HG02642 (cell line): ENCODE data around the gene BANP.
A peak's percentile ranks its signal among the peaks of the same experiment; 100 is the strongest.
"Not testable (repeated sequence)": the region's sequence is repeated elsewhere in the genome, so short reads cannot be mapped to it uniquely, and the experiment has no call there.

Experiments used
- ATAC-seq: cut with Tn5 transposase; IDR thresholded peaks from one replicate; pipeline ENCODE4 v1.9.1; 2021; ENCODE audit warnings: mild to moderate bottlenecking; ENCODE audit not compliant: unreplicated experiment, poor library complexity

The BANP gene

DNA sequence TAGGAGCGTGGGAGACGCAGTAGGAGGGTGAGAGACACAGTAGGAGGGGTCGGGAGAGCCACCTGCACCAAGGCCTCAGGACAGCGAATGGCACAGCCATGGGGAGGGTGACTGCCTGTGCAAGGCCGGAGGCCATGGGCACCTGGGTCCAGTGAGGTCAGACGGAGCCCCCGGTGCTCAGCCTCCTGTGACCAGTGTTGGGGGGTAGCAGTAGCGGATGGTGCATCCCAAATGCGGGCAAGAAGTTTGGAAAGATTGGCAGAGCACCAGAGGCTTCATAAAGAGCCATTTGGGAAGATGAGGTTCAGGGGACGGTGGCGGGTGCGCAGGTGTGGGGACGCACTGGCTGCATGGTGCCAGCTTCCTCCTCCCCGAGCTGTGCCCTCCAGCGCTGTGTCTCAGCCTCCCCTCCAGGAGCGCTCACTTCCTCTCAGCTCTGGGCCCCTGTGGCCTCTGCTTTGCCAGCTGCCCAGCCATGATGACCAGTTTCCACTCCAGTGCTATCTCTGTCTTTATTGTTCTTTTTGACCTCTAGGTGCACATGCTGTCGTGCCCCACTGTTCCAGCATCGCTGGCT is 90.8 kb downstream of the BANP start:
- not testable (repeated sequence) for ATAC-seq

DNA sequence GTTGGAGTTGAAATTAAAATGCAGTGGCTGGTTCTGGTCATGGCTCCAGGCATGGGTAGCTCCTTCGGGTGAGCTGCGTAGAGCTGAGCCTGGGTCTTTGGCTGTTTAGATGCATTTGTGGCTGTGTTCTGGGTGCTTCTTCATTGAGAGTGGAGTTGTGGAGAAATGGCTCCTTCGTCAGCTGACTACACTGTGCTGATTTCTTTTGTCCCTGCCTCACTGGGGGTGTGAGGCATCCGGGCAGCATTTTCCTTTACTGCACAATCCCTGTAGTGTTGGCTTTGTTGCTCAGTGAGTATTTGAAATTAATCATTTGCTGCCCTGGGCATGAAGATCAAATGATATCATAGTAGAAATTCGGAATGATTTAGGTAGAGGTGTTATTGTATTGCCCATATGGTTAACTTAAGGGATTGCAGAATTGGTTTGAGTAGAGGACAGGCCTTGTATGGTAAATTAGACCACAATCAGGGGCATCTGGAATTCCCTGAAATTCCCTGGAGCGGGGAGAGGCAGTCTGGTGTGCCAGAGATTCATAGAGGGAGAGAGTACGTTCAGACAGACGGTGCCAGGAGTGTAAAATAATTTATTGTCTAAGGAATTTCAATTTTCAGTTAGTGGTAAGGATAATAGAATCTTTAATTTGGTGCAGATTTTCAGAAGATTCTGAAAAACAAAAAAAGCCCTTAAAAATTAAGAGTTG is 92.1 kb downstream of the BANP start:
- ATAC-seq = not testable (repeated sequence)

DNA sequence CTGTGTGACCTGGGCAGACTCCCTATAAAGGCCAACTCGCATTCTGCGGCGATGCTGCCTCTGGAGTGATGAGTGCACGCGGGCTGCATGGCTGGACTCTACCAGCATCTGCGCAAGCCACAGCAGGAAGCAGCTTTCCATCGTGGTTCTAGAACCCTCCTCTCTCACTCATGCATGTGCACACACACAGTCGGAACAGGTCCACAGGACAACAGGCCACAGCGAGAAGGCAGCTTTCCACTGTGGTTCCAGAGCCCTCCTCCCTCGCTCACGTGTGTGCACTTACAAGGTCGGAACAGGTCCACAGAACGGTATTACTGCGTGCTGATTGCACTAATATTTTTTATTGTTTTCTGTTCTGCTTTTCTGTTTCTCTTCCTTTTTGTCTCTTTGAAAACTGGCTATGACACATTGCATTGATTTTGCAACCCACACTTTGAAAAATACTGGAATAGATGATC is 92.9 kb downstream of the BANP start:
- ATAC-seq = peak; percentile 56

DNA sequence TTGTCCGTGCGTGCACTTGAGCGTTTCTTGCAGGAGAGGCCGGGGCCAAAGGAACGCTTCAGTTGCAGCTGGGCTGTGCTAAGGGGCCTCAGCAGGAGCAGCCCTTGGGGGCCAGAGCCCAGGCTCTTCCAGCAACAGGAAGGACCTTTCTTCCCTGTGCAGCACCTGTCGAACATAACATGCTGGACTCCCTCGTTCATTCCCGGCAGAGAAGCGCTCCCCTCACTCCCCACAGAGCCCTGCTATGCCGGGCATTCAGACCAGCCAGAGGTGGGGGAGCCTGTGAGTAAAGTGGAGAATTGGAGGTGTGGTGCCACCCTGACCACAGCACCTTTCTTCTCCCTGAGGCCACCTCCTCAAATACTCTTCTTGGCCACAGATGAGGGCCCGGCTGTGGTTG is 94.1 kb downstream of the BANP start:
- ATAC-seq = peak; percentile 4

DNA sequence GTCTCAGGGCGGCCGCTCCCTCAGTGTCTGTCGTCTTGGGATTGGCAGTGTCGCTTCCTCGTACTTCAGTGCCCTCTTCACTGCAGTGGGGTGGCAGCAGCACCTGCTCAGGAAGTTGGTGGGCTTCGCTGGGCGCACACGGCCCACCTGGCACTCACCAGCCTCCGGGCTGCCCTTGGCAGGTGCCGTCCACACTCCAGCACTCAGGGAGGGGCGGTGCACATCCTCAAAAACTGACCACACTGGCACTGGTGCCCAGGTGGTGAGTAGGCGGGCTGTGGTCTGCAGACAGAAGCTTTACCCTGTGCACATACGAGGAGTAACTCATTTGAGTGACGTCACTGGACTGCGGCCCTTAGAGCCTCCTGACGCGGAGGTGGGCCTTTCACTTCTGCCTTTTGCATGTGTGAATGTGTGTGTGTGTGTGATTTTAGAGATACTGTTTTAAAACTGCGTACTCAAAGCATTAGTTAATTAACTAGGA is 94.6 kb downstream of the BANP start:
- peak; percentile 76 for ATAC-seq

DNA sequence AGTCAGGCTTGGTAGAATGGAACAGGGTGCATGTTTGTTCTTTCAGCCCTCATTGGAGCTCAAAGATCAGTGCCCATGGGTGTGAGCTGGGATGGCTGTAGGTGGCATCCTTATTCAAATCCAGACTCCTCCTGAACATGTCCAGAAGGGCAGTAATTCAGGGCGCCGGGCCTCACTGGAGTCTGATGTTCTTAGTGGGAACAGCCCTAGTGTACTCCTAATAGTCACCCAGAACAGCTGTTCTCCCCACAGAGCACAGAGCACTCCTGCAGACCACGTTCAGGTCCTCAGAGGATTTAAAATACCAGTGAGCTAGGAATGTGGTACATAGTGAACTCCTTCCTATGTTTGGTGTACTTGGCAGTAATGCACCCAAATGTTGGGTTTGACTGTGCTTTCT is 96.2 kb downstream of the BANP start:
- ATAC-seq = no peak

DNA sequence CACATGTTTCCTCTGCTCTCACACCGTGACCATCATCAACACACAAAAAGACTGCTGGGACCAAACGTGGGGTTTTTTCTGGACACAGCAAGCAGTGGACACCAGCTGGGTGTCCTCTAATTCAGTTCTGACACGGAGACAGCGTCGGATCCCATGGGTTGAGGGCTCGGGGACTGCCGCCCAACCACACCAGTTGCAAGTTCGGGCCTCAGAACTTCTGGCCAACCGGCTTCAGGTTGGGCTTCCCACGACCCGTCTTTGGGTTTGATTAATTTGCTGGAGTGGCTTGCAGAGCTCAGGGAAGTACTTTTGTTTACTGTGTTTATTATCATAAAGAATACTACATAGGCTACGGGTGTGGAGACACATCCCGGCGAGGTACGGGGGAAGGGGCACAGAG is 97.8 kb downstream of the BANP start:
- ATAC-seq = no peak

DNA sequence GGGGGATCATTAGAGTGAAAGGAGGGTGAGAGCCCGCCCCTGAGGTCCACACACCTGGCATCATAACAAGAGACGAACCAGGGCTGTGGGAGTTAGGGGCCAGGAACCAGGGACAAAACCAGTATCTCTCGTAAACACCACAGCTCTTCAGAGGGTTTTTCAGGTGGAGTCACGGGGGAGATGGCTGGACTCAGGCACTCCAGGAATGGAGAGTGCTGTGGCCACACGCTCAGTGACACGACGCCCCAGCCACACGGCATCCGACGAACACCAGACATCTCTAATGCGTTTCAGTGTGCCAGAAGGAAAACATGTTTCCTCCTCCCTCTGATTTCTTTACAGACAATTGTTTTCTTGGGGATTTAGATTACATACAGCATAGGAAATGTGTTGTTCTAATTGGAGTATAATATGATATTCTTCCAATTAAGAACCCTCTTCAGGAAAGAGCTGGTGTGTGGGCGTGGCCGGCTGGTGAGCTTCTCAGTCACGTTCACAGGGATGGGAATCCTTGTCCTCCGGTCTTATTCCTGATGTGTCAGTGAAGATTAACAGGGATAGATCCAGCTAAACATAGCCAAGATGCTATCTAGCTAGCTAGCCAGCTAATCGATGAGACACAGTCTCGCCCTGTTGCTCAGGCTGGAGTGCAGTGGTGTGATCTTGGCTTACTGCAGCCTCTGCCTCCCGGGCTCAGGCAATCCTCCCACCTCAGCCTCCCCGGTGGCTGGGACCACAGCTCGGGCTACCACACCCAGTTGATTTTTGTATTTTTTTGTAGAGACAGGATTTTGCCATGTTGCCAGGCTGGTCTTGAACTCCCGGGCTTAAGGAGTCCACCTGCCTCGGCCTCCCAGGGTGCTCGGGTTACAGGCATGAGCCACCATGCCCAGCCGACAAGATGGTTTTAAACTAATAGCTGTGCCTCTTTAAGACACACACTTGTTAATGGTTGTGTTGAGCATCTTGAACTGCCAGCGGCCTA is 98.6 kb downstream of the BANP start:
- ATAC-seq = no peak

DNA sequence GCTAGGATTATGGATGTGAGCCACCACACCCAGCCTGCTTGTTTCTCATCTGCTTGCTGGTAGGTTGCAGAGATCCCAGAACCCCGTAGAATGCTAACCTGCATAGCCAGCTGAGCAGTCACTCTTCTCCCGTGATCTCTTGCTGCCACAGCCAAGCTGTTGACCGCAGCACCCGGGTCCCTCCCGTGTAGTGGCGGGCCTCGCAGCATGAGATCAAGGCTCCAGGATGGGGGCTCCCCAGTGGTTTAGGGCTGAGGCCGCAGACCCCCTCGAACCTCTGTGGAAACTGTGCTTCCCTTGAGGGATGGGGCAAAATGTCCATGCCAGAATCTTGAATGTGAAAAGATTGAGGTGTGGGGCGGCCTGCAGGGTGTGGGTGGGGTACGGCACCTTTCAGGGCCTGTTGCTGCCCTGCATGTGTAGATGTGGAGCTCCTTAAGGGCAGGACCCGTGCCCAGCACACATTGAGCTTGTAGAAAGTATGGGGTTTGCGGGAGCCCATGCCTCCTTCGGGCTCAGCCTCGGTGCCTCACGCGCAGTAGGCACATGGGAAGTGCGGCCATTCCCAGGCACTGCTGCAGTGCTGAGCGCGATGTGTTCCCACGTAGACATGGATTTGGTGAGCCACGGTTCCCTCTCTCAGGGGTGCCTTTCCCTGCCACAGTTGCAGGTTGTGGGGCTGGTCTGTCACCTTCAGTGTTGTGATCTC is 99.9 kb downstream of the BANP start:
- ATAC-seq = no peak

DNA sequence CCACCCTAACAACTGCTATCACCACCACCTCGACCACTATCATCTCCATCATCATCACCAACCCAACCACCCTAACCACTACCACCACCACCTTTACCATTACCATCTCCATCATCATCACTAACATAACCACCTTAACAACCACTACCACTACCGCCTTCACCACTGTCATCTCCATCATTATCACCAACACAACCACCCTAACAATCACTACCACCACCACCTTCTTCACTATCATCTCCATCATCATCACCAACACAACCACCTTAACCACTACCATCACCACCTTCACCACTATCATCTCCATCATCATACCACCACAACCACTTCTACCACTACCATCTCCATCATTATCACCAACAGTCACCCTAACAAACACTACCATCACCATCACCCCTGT is 101.4 kb downstream of the BANP start:
- no peak for ATAC-seq

DNA sequence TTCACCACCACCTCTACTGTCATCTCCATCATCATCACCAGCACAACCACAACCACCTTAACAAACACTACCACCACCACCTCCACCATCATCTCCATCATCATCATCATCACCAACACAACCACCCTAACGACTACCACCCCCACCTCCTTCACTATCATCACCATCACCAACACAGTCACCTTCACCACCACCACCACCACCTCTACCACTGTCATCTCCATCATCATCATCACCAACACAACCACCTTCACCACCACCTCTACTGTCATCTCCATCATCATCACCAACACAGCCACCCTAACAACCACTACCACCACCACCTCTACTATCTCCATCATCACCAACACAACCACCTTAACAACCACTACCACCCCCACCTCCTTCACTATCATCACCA is 102.2 kb downstream of the BANP start:
- ATAC-seq = not testable (repeated sequence)

DNA sequence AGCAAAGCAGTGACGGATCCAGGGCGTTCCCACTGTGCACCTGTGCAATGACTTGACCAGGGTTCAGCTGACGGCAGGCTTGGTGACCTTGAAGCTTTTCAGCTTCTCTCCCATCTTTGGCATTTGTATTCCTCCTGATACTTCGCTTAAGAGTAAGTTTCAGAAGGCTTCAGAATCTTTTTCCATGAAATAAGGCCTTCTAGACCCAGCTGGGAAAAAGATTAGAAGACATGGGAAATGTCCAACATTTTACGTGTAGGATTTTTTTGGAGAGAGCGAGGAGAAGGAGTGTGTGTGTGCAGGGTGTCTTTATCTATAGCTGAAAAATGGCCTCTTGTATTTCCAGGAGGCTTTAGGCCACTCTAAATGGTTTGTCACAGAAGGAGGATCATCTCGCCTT is 104.1 kb downstream of the BANP start:
- no peak for ATAC-seq

DNA sequence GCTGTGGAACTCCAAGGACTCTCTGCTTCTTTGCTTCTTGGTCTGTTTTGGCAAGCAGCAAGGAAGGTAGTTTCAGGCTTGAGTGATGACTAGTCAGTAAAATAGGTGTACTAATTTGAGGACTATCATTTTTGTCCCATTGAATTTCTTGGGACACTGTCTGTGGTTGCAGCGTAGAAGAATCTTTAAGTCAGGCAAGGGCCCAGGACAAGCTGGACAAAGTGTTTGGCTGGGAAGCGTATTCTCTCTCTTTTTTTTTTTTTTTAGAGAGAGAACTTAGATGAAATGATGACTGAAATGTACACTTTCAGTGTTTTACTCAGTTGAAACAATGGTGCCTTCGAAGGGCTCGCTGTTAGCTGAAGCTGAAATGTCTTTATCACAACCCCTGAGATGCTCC is 105.0 kb downstream of the BANP start:
- ATAC-seq = no peak

DNA sequence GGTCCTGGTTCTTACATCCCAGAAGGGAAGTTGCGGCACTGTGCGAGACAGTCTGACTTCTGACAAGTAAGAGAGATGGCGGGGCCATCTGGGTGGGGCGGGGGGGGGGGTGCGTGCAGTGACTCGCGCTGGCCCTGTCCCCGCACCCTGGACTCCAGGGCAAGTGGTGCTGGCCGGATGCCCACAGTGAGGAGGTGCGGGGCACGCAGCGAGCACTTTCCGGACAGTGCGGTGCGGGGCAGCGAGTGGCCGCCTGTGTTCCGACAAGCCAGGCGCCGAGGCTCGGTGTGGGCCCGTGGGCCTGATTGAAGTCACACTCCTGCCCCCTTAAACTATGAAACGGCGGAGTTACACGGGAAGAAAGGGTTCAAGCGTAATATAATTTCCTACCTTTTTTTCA is 106.4 kb downstream of the BANP start:
- no peak for ATAC-seq

DNA sequence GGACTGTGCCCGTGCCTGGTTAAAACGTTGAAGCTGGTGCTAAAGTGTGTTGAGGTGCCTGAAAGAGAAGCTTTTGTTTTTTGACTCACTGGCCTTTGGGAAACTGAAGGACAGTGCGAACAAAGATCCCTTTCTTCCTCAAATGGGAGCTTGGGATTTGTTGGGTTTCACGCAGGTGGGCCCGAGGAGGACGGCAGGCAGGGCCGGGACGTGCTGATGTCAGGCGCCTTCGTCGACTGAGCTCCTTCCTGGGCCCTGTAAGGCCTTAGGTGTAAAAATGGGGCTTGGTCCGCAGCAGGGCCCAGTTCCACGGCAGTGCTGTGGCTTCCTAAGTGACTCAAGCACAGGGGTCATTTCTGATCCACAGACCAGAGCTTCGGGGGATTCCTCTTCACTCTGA is 106.9 kb downstream of the BANP start:
- ATAC-seq = no peak

DNA sequence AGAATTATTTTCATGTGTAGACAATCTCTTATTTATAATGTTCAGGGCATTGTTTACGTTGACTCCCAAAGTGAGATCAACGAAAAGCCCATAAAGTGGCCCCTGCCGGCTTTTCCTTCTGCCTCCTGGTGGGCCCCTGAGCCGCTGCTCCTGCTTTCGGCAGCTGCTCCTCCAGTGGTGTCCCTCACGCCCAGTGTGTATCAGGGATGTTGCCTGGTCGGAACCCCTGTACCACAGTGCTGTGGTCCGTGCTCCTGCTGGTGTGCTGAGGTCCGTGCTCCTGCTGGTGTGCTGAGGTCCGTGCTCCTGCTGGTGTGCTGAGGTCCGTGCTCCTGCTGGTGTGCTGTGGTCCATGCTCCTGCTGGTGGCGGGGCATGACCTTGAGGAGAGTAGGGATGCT is 107.6 kb downstream of the BANP start:
- no peak for ATAC-seq

DNA sequence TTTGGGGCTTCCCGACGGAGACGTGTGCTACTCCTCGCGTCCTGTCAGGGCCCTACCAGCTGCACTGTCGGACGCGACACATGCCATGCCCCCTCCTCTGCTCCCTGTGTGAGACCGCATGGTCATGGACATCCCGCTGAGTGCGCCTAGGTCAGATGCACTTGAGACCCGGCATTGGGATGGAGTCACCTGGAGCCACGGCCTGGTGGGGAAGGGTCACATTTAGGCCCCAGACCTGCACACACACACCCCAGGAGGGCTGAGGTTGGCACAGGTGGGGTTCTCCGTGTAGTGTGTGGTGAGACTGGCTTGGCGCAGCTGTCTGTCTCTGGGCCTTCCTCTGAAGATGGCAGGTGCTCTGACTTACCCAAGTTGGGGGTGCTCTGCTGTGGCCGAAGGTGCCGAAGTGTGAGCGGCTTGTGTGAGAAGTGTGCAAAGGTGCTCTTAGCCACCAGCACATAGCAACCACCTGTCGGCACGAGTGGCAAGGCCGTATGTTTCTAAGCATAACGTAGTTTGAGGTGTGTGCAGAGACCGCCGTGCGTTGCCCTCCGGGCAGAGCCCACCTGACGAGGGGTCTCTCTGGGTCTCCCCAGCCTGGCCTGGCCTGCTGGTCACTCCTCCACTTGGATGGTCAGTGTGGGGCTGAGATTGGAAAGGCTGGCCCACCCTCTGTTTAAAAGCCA is 108.6 kb downstream of the BANP start:
- no peak for ATAC-seq

DNA sequence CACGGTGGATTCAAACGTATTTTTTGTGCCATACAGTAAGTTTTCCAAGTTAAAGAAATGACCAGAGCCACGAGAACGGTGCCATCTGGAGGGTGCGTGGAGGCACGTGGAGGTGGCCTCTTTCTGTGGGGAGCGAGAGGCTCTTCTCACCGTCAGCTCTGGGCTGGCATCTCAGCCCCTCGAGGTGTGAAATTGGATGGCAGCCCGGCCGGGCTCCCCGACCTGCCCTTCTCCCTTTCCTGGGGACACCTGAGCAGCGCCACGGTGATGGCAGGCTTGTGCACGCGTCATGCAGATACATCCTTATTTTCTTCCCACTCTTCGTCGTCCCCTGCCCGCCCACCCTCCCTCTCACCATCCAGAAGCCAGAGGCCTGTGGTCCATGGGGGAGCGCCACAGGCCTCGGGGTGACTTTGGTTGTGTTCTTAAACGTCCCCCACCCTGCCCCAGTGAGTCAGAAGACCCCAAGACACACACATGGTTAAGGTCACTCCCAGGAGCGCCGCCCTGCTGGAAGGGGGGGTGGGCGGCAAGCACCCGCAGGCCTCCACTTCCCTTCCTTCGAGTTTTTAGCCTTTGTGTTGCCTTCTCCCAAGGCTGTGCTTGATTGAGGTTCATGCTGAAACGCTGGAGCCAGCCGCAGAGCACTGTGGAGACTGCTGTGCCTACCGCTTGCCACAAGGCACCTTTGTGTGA is 109.4 kb downstream of the BANP start:
- ATAC-seq = no peak
